ENCODE results near the gene GATC. TPM values are rescaled to one million over a fixed set of nuclear protein-coding genes. Genes with fewer than 3 reads are reported as not detected.

GATC gene
- total and polyA plus RNA-seq, 10 of the 15 experiments (the other 5 are each of a cell fraction or from before 2014, with no cell fraction given), result 5.1 to 40.3 (median 22.9) TPM

DNA sequence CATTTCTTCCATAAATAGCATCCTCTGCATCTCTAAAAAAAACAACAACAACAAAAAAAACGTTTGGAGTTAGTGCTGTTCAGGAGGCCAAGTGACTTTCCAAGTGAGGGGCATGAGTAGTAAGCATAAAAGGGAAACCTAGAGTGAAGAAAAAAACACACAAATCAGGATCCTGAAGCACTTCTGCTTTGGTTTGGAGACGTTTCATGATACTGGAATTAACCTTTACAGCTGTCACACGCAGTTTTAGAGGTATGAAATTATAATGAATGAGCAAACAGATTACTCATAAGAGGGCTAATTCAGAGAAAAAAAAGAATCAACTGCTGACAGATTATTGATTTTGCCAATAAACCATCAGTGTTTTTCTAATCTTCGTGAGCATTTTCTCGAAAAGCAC lies 19.5 kb downstream of the GATC start:
- 48% methylated on average over 5 of the region's 5 CpGs for WGBS (ENCODE audit: insufficient coverage, insufficient replicate concordance, low lambda C conversion rate, missing lambda C conversion rate)
- Histone ChIP-seq H2AFZ (ENCODE audit: control insufficient read depth, low read depth, low read length) (no peak overlapping the region), H3K4me2 (ENCODE audit: control insufficient read depth, insufficient read depth) (no peak overlapping the region; the same call in 1 of the 2 replicates), H3K27me3 (replicated peaks in 1 of 2; ENCODE audit: control insufficient read depth in 2 of 2, insufficient read depth in 2 of 2, low read length in 1 of 2) (no peaks in the 10 kb centered on the region), H3K4me1 (ENCODE audit: control insufficient read depth, insufficient read depth, low read length) (peaks cover 12% of the 10 kb centered on the region), H3K4me3 (no peak overlapping the region), H4K20me1 (ENCODE audit: control insufficient read depth, insufficient read depth) (peaks cover 10% of the 10 kb centered on the region), H3K27ac (ENCODE audit: control insufficient read depth, insufficient read depth) (no peak overlapping the region), H3K9me3 (replicated peaks; ENCODE audit: control insufficient read depth, insufficient read depth, low read length) (no peaks in the 10 kb centered on the region), H3K79me2 (ENCODE audit: control insufficient read depth, insufficient read depth, low read length) (peaks cover 49% of the 10 kb centered on the region), H3K36me3 (ENCODE audit: control insufficient read depth in 2 of 2, insufficient read depth in 2 of 2, low read length in 1 of 2) (peaks cover 22 to 41% of the 10 kb centered on the region in 2 experiments), H3K9ac (ENCODE audit: control insufficient read depth, insufficient read depth, low read length) (no peak overlapping the region)
- ChIA-PET POLR2A (interaction anchor here (1.5 kb wide), 1 partner anchor 14 kb away, joined by 3 read pairs; no protein-coding TSS in a partner anchor), CTCF (interaction anchor here (0.6 to 5.9 kb wide), 15 partner anchors 8 to 184 kb away, joined by 3 to 39 read pairs (median 9); partner anchors contain the start of genes COX6A1, DYNLL1 and POP5), RAD21 (ENCODE audit: unreplicated experiment) (interaction anchor here (0.6 to 1.0 kb wide), 3 partner anchors 25 to 42 kb away, joined by 3 read pairs; no protein-coding TSS in a partner anchor), SMC1A (ENCODE audit: uncharacterized antibody, unreplicated experiment) (interaction anchor here (1.0 to 1.3 kb wide), 5 partner anchors 13 to 113 kb away, joined by 3 to 5 read pairs (median 3); partner anchors contain the start of gene DYNLL1)
- in situ Hi-C loops (cut with MboI) (no loop called here), intact Hi-C loops (cut with micrococcal nuclease; ENCODE audit: unreplicated experiment) (no loop called here)
- no peak for FAIRE-seq
- ATAC-seq, result no peak
- DNase-seq (ENCODE audit: low read depth, low spot score), result no peak
- no peak for TF ChIP-seq NFYB (IDR thresholded peaks at IDR 0.05; ENCODE audit: insufficient read depth, low read depth, low read length)
- TF ChIP-seq, protein P1, sequence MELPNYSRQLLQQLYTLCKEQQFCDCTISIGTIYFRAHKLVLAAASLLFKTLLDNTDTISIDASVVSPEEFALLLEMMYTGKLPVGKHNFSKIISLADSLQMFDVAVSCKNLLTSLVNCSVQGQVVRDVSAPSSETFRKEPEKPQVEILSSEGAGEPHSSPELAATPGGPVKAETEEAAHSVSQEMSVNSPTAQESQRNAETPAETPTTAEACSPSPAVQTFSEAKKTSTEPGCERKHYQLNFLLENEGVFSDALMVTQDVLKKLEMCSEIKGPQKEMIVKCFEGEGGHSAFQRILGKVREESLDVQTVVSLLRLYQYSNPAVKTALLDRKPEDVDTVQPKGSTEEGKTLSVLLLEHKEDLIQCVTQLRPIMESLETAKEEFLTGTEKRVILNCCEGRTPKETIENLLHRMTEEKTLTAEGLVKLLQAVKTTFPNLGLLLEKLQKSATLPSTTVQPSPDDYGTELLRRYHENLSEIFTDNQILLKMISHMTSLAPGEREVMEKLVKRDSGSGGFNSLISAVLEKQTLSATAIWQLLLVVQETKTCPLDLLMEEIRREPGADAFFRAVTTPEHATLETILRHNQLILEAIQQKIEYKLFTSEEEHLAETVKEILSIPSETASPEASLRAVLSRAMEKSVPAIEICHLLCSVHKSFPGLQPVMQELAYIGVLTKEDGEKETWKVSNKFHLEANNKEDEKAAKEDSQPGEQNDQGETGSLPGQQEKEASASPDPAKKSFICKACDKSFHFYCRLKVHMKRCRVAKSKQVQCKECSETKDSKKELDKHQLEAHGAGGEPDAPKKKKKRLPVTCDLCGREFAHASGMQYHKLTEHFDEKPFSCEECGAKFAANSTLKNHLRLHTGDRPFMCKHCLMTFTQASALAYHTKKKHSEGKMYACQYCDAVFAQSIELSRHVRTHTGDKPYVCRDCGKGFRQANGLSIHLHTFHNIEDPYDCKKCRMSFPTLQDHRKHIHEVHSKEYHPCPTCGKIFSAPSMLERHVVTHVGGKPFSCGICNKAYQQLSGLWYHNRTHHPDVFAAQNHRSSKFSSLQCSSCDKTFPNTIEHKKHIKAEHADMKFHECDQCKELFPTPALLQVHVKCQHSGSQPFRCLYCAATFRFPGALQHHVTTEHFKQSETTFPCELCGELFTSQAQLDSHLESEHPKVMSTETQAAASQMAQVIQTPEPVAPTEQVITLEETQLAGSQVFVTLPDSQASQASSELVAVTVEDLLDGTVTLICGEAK (IDR thresholded peaks at IDR 0.05; ENCODE audit: borderline replicate concordance), result no peak
- no peak for TF ChIP-seq CREB1 (IDR thresholded peaks at IDR 0.05; ENCODE audit: low read depth)
- TF ChIP-seq RAD21 (IDR thresholded peaks at IDR 0.05; ENCODE audit: insufficient read depth, low read depth, low read length), result no peak
- TF ChIP-seq TCF12 (IDR thresholded peaks at IDR 0.05; ENCODE audit: low read depth, low read length), result no peak
- TF ChIP-seq SRF (IDR thresholded peaks at IDR 0.05; ENCODE audit: low read depth in 2 of 2, low read length in 2 of 2), result no peak
- TF ChIP-seq EP300 (IDR thresholded peaks at IDR 0.05; ENCODE audit: borderline replicate concordance in 1 of 2, control insufficient read depth in 1 of 2, low read depth in 2 of 2, low read length in 2 of 2), result no peak
- TF ChIP-seq SPI1 (IDR thresholded peaks at IDR 0.05; ENCODE audit: borderline replicate concordance, insufficient read depth, low read depth, low read length), result no peak
- TF ChIP-seq EGR1 (IDR thresholded peaks at IDR 0.05; ENCODE audit: borderline replicate concordance in 1 of 2, low read depth in 2 of 2, low read length in 2 of 2), result no peak
- TF ChIP-seq ZNF274 (IDR thresholded peaks at IDR 0.05; ENCODE audit: insufficient read depth, insufficient read length), result no peak
- TF ChIP-seq TBL1XR1 (IDR thresholded peaks at IDR 0.05; ENCODE audit: low read depth, low read length), result no peak
- TF ChIP-seq, protein P2, sequence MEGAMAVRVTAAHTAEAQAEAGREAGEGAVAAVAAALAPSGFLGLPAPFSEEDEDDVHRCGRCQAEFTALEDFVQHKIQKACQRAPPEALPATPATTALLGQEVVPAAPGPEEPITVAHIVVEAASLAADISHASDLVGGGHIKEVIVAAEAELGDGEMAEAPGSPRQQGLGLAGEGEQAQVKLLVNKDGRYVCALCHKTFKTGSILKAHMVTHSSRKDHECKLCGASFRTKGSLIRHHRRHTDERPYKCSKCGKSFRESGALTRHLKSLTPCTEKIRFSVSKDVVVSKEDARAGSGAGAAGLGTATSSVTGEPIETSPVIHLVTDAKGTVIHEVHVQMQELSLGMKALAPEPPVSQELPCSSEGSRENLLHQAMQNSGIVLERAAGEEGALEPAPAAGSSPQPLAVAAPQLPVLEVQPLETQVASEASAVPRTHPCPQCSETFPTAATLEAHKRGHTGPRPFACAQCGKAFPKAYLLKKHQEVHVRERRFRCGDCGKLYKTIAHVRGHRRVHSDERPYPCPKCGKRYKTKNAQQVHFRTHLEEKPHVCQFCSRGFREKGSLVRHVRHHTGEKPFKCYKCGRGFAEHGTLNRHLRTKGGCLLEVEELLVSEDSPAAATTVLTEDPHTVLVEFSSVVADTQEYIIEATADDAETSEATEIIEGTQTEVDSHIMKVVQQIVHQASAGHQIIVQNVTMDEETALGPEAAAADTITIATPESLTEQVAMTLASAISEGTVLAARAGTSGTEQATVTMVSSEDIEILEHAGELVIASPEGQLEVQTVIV (IDR thresholded peaks at IDR 0.05; ENCODE audit: borderline replicate concordance, partially characterized antibody), result no peak
- no peak for TF ChIP-seq YY1 (IDR thresholded peaks at IDR 0.05; ENCODE audit: low read depth, low read length)
- TF ChIP-seq CBFB (IDR thresholded peaks at IDR 0.05; ENCODE audit: low read depth), result no peak
- no peak for TF ChIP-seq SP1 (IDR thresholded peaks at IDR 0.05; ENCODE audit: low read depth, low read length)
- TF ChIP-seq NR2F1 (conservative IDR thresholded peaks at IDR 0.05), result no peak
- no TSS peak for BruUV-seq (replicated peaks)

All from GM12878 (cell line).